ENCODE measurements around the gene LNPK. TPM values are rescaled to one million over a fixed set of nuclear protein-coding genes. Genes with fewer than 3 reads are reported as not detected.
"Not testable (repeated sequence)": the region's sequence is repeated elsewhere in the genome, so short reads cannot be mapped to it uniquely, and the experiment has no call there.

The LNPK gene
- total RNA-seq, 4 donors from 2014 or later: 14.3 to 23.9 (median 15.6) TPM

GRCh38 chr2:175918935-175919334, 83.1 kb downstream of the LNPK start:
- no peak overlapping the region for H3K27ac ChIP-seq
- H3K36me3 ChIP-seq: no peaks in the 10 kb centered on the region
- no peaks in the 10 kb centered on the region for H3K4me1 ChIP-seq
- no peaks in the 10 kb centered on the region for H3K27me3 ChIP-seq
- DNase-seq: no peak
- no peak for TF ChIP-seq CTCF (IDR thresholded peaks at IDR 0.05)
- no peak for TF ChIP-seq POLR2A (IDR thresholded peaks at IDR 0.05)
- no peak overlapping the region for H3K4me3 ChIP-seq
- no peaks in the 10 kb centered on the region for H3K9me3 ChIP-seq

DNA sequence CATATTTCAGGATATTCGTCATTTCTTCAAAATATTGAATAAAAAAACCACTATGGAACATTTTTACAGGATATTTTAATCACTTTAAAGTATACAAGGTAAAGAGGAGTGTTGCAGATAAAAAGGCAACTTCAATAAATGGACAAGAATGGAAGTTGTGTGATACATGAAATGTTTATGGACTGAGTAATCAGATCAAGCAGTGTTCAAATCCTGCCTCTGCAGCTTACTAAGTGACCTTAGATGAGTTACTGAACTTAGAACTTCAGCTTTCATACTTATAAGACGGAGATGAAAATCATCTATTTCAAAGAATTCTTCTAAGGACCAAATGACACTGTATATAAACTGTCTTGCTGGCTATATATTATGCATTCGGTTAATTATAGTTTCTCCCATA, 87.2 kb downstream of the LNPK start:
- no peaks in the 10 kb centered on the region for H3K9me3 ChIP-seq
- no peak for TF ChIP-seq POLR2A (IDR thresholded peaks at IDR 0.05)
- no peak for TF ChIP-seq CTCF (IDR thresholded peaks at IDR 0.05)
- H3K27me3 ChIP-seq: no peaks in the 10 kb centered on the region
- no peak for DNase-seq
- H3K4me3 ChIP-seq: no peak overlapping the region
- H3K36me3 ChIP-seq: no peaks in the 10 kb centered on the region
- no peaks in the 10 kb centered on the region for H3K4me1 ChIP-seq
- H3K27ac ChIP-seq: no peak overlapping the region

GRCh38 chr2:175913849-175914743, 88.0 kb downstream of the LNPK start:
- H3K36me3 ChIP-seq, H3K27ac ChIP-seq, H3K9me3 ChIP-seq, DNase-seq, H3K4me1 ChIP-seq, H3K4me3 ChIP-seq, H3K27me3 ChIP-seq: not testable (repeated sequence)

GRCh38 chr2:175913267-175913666, 88.8 kb downstream of the LNPK start:
- not testable (repeated sequence) for H3K9me3 ChIP-seq, H3K27ac ChIP-seq, DNase-seq, H3K4me1 ChIP-seq, H3K4me3 ChIP-seq, H3K27me3 ChIP-seq, H3K36me3 ChIP-seq

DNA sequence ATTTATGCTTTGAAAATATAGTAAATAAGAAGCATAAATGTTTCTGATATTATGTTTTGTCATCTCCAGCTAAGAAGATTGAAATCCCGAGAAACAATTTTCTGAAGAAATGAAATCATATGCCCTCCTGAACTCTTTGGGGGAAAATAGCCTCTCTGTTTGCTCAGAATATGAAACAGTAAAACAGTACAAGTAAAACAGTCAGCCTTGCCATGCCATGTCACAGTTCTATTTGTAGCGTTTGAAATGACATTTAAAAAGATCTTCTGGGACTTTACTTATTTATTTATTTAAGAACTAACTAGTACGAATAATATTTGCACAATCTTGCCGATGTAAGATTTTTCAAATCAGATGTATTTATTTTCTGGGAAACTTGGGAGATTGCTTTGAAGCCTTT, 98.0 kb downstream of the LNPK start:
- DNase-seq: no peak
- TF ChIP-seq POLR2A (IDR thresholded peaks at IDR 0.05): no peak
- TF ChIP-seq CTCF (IDR thresholded peaks at IDR 0.05): no peak
- H3K4me3 ChIP-seq: no peak overlapping the region
- H3K27me3 ChIP-seq: no peaks in the 10 kb centered on the region
- no peak overlapping the region for H3K27ac ChIP-seq
- no peaks in the 10 kb centered on the region for H3K4me1 ChIP-seq
- no peaks in the 10 kb centered on the region for H3K36me3 ChIP-seq
- no peaks in the 10 kb centered on the region for H3K9me3 ChIP-seq

GRCh38 chr2:175903384-175903936, 98.6 kb downstream of the LNPK start:
- Histone ChIP-seq H3K9me3 (no peaks in the 10 kb centered on the region), H3K27ac (no peak overlapping the region), H3K36me3 (no peaks in the 10 kb centered on the region), H3K4me3 (no peak overlapping the region), H3K27me3 (no peaks in the 10 kb centered on the region), H3K4me1 (no peaks in the 10 kb centered on the region)
- no peak for DNase-seq
- TF ChIP-seq POLR2A (IDR thresholded peaks at IDR 0.05): no peak
- TF ChIP-seq CTCF (IDR thresholded peaks at IDR 0.05): no peak

DNA sequence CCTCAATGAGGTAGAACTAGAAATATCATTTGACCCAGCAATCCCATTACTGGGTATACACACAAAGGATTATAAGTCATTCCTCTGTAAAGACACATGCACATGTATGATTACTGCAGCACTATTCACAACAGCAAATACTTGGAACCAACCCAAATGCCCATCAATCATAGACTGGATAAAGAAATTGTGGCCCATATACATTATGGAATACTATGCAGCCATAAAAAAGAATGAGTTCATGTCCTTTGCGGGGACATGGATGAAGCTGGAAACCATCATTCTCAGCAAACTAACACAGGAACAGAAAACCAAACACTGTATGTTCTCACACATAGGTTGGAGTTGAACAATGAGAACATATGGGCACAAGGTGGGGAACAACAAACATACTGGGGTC, 106.1 kb downstream of the LNPK start:
- H3K27me3 ChIP-seq, H3K9me3 ChIP-seq, H3K4me1 ChIP-seq, DNase-seq, H3K4me3 ChIP-seq, H3K36me3 ChIP-seq, H3K27ac ChIP-seq: not testable (repeated sequence)

Measured in Peyer's patch (tissue), 4 donors.